ENCODE measurements around the gene SLBP. TPM values are rescaled to one million over a fixed set of nuclear protein-coding genes. Genes with fewer than 3 reads are reported as not detected.

The SLBP gene
- total and polyA plus RNA-seq, 2 experiments from 2014 or later: 39.9 to 62.0 TPM

DNA sequence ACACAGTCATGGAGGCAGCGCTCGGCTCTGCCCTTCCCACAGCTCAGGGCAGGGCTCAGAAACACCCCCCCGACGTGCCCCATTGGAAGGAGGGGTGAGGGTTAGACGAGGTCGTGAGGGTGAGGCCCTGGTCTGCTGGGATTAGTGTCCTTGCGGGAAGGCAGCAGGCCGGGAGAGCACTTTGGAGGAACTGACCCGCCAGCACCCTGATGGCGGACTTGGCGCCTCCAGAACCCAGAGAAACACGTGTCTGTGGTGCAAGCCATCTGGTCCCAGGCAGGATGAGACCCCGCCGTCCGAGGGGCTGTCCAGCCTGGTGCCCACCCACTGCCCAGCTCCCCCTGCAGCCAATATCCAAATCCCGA is 35.5 kb upstream of the SLBP start:
- H3K27ac ChIP-seq: no peak overlapping the region
- no peak for DNase-seq (ENCODE audit: low read depth in 1 of 2, low spot score in 1 of 2)
- no peaks in the 10 kb centered on the region for H3K4me1 ChIP-seq (ENCODE audit: low read depth)
- H3K9me3 ChIP-seq (ENCODE audit: low read depth): no peaks in the 10 kb centered on the region
- no peaks in the 10 kb centered on the region for H3K27me3 ChIP-seq
- no peak overlapping the region for H3K4me3 ChIP-seq
- no peaks in the 10 kb centered on the region for H3K36me3 ChIP-seq
- TF ChIP-seq CTCF (IDR thresholded peaks at IDR 0.05; ENCODE audit: low read depth, low read length): no peak

DNA sequence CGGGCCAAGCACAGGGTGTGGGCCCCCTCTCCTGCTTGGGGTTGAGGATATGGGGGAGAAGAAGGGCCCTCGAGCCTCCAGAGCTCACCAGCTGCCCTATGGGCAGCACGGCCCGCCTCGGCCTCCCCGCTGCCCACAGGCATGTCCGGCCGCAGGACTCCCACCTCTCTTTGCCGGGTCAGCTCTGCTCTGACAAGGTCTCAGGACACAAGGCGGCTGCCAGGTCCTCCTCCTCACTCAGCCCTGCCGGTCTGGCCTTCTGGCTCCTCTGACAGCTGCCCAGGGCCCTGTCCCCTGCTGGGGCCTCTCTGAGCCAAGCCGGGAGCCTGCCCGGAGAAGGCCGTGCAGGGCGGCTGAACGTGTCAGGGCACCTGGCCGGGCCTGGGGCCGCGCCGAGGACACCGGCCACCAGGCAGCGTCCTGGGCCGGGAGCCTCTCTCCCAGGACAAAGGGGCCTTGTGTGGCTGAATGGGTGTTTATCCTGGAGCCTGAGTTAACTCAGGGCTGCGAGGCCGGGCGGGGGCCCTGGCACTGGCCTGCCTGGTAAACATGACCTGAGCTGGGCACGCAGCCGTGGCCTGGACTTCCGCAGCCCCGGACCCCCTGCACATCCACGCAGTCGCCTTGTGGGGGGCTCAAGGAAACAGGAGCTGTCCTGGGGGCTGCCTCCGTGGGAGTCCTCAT is 34.9 kb upstream of the SLBP start:
- DNase-seq (ENCODE audit: low read depth in 1 of 2, low spot score in 1 of 2): peak in 1 of 2 donors; percentile 21
- H3K27me3 ChIP-seq: no peaks in the 10 kb centered on the region
- no peak overlapping the region for H3K27ac ChIP-seq
- no peaks in the 10 kb centered on the region for H3K36me3 ChIP-seq
- no peak overlapping the region for H3K4me3 ChIP-seq
- no peaks in the 10 kb centered on the region for H3K9me3 ChIP-seq (ENCODE audit: low read depth)
- TF ChIP-seq CTCF (IDR thresholded peaks at IDR 0.05; ENCODE audit: low read depth, low read length): no peak
- no peaks in the 10 kb centered on the region for H3K4me1 ChIP-seq (ENCODE audit: low read depth)

DNA sequence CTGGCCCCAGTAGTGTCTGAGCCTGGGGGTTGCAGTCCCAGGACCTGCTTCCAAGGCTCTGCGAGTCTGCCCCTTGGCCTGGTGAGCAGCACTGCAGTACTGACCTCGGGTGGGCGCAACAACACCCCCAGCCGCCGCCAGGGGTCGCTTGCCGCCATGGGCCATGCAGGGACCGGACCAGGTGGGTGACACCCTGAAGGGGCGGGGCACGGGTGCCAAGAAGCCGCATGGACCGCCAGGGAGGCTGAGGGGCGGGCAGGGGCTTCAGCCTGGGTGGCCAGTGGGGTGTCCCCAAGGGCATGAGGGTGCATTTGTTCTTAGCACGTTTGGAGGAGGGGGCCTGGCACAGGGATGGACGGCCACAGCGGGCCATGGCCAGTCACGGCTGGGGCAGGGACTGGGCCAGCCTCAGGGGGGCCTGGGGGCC is 34.2 kb upstream of the SLBP start:
- no peak overlapping the region for H3K27ac ChIP-seq
- no peaks in the 10 kb centered on the region for H3K9me3 ChIP-seq (ENCODE audit: low read depth)
- peaks cover under 1% of the 10 kb centered on the region for H3K36me3 ChIP-seq
- no peaks in the 10 kb centered on the region for H3K4me1 ChIP-seq (ENCODE audit: low read depth)
- H3K27me3 ChIP-seq: no peaks in the 10 kb centered on the region
- DNase-seq (ENCODE audit: low read depth in 1 of 2, low spot score in 1 of 2): peak; percentile 74 to 88
- TF ChIP-seq CTCF (IDR thresholded peaks at IDR 0.05; ENCODE audit: low read depth, low read length): peak; percentile 84
- no peak overlapping the region for H3K4me3 ChIP-seq

- H3K4me3 ChIP-seq: no peak overlapping the region
- no peaks in the 10 kb centered on the region for H3K27me3 ChIP-seq
- TF ChIP-seq CTCF (IDR thresholded peaks at IDR 0.05; ENCODE audit: low read depth, low read length): no peak
- no peaks in the 10 kb centered on the region for H3K9me3 ChIP-seq (ENCODE audit: low read depth)
- peaks cover 5% of the 10 kb centered on the region for H3K36me3 ChIP-seq
- no peak overlapping the region for H3K27ac ChIP-seq
- no peaks in the 10 kb centered on the region for H3K4me1 ChIP-seq (ENCODE audit: low read depth)
- DNase-seq (ENCODE audit: low read depth in 1 of 2, low spot score in 1 of 2): no peak
Observed at GRCh38 chr4:1745697-1746096, 33.6 kb upstream of the SLBP start.

- Histone ChIP-seq H3K27me3 (no peaks in the 10 kb centered on the region), H3K9me3 (ENCODE audit: low read depth) (no peaks in the 10 kb centered on the region), H3K4me1 (ENCODE audit: low read depth) (no peaks in the 10 kb centered on the region), H3K4me3 (no peak overlapping the region), H3K36me3 (peaks cover 5% of the 10 kb centered on the region), H3K27ac (no peak overlapping the region)
- no peak for TF ChIP-seq CTCF (IDR thresholded peaks at IDR 0.05; ENCODE audit: low read depth, low read length)
- DNase-seq (ENCODE audit: low read depth in 1 of 2, low spot score in 1 of 2): no peak
Observed at GRCh38 chr4:1745165-1745564, 33.0 kb upstream of the SLBP start.
